MM.1S (cell line): Measurements from ENCODE around the gene PCBP4.

Experiments
- CTCF ChIP-seq: fragments of 300-600 bp; sonication (generic); IDR thresholded peaks from 2 replicates; pipeline ENCODE4 v1.5.1; 2016; ENCODE audit warnings: antibody characterized with exemption, low read length, mixed read lengths
- EZH2 ChIP-seq: fragments of 300-600 bp; sonication (generic); optimal IDR thresholded peaks from 2 replicates; pipeline ENCODE3; 2017; ENCODE audit warnings: low read depth, mild to moderate bottlenecking, antibody characterized with exemption, low read length, mixed read lengths
- EZH2phosphoT487 ChIP-seq: fragments of 300-600 bp; sonication (generic); IDR thresholded peaks from 2 replicates; pipeline ENCODE4 v1.6.1; 2018; ENCODE audit warnings: antibody characterized with exemption, low read length

GRCh38 chr3:51945926-51946705 lies 21.1 kb downstream of the PCBP4 start:
- TF ChIP-seq CTCF (no peak), EZH2phosphoT487 (no peak), EZH2 (no peak)
